ENCODE data around the gene GLRX5.

GLRX5 gene

DNA sequence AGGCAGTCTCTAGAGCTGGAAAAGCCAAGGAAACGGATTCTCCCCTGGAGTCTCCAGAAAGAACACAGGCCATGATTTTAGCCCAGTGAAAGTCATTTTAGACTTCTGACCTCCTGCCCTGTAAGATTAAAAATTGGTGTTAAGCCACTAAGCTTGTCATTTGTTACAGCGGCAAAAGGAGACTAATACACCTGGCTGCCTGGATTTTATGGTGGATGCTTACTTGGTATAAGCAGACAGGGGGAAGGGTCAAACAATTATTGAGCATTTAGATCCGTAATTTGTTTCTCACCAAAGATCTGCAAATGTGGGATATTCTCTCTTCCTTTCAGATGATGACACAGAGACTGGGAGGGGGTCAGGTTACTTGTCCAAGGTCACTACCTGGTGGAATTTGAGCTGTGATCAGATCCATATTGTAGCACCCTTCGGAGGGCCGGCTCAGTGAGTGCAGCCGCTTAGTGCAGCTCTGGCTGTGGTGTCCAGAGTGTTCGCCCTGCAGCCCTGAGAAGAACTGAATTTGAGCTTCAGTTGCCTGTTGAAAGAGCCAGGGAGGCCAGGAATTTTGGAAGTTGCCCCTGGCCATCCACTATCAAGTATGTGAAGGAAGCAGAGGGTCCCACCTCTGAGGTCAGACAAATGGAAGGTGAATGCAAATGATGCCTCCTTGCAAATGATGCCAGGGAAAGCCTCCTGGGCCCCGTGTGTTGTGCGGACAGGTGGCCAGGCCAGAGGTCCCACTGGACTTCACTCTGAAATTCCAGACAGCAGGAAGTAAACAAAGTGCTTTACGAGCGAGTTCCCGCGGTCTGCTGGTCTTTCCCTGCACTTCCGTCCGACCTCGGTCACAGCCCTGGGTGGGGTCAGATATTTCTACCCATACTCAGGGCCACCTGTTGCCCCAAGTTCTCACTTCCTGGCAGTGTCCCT lies 15.1 kb downstream of the GLRX5 start:
- Histone ChIP-seq H3K4me2 (no peak overlapping the region), H3K27ac (no peak overlapping the region)

DNA sequence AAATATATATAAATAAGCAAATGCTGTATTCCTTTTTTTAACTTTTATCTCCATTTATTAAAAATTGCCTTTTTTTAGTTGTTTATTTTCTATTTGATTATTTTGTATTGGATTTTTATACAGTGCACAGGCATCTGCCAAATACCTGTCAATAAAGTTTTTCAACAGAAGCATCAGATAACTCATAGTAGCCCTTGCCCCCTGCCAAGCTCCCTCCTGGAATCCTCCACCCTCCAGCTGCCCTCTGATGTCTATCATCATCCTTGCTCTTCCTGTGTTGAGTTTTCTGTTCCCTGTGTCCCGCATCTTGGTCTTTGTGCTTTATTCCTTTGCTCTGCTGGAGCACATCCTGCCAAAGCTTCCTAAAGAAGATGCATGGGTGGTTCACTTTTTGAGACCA lies 16.6 kb downstream of the GLRX5 start:
- Histone ChIP-seq H3K27me3 (ENCODE audit: insufficient read depth, low read depth) (no peaks in the 10 kb centered on the region), H3K79me2 (ENCODE audit: insufficient read depth, low read depth) (no peaks in the 10 kb centered on the region), H3K27ac (no peak overlapping the region), H4K20me1 (ENCODE audit: insufficient read depth) (no peaks in the 10 kb centered on the region), H3K4me2 (no peak overlapping the region), H2AFZ (ENCODE audit: low read depth) (no peak overlapping the region), H3K36me3 (ENCODE audit: insufficient read depth) (no peaks in the 10 kb centered on the region), H3K4me3 (IDR thresholded peaks at IDR 0.05; ENCODE audit: insufficient read depth, low read depth, low read length) (no peak overlapping the region), H3K4me1 (ENCODE audit: low read depth, poor library complexity, severe bottlenecking) (no peaks in the 10 kb centered on the region), H3K9ac (no peak overlapping the region)
- TF ChIP-seq, protein P1, sequence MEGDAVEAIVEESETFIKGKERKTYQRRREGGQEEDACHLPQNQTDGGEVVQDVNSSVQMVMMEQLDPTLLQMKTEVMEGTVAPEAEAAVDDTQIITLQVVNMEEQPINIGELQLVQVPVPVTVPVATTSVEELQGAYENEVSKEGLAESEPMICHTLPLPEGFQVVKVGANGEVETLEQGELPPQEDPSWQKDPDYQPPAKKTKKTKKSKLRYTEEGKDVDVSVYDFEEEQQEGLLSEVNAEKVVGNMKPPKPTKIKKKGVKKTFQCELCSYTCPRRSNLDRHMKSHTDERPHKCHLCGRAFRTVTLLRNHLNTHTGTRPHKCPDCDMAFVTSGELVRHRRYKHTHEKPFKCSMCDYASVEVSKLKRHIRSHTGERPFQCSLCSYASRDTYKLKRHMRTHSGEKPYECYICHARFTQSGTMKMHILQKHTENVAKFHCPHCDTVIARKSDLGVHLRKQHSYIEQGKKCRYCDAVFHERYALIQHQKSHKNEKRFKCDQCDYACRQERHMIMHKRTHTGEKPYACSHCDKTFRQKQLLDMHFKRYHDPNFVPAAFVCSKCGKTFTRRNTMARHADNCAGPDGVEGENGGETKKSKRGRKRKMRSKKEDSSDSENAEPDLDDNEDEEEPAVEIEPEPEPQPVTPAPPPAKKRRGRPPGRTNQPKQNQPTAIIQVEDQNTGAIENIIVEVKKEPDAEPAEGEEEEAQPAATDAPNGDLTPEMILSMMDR (conservative IDR thresholded peaks at IDR 0.05; ENCODE audit: low read depth, low read length): no peak

More for the DNA sequence above, 15.1 kb downstream of the GLRX5 start:
- H3K4me1 ChIP-seq (ENCODE audit: low read depth, poor library complexity, severe bottlenecking): no peaks in the 10 kb centered on the region
- no peaks in the 10 kb centered on the region for H3K27me3 ChIP-seq (ENCODE audit: insufficient read depth, low read depth)
- H4K20me1 ChIP-seq (ENCODE audit: insufficient read depth): no peaks in the 10 kb centered on the region
- no peak overlapping the region for H3K4me3 ChIP-seq (IDR thresholded peaks at IDR 0.05; ENCODE audit: insufficient read depth, low read depth, low read length)
- H2AFZ ChIP-seq (ENCODE audit: low read depth): no peak overlapping the region
- TF ChIP-seq, protein P1 (conservative IDR thresholded peaks at IDR 0.05; ENCODE audit: low read depth, low read length): no peak
- no peak overlapping the region for H3K9ac ChIP-seq
- no peaks in the 10 kb centered on the region for H3K36me3 ChIP-seq (ENCODE audit: insufficient read depth)
- H3K79me2 ChIP-seq (ENCODE audit: insufficient read depth, low read depth): no peaks in the 10 kb centered on the region

DNA sequence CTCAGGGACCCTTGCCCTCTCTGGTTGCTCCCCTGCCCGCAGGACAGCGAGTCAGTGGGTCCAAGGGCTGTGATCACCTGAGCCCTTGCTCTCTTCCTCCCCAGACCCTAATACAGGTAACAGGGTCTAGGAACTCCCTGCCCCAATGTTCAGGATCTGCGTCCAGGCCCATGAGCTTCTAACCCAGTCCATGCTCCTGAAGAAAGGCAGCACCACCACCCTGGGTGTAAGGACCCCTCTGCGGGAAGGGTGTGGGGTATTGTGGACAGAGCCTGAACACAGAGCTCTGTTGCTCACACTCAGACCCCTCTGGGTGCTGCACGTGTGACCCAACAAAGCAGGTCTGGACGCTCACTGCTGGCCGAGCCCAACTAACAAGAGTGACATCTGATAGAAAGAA lies 18.3 kb downstream of the GLRX5 start:
- Histone ChIP-seq H3K36me3 (ENCODE audit: insufficient read depth) (no peaks in the 10 kb centered on the region), H3K9ac (no peak overlapping the region), H3K27ac (no peak overlapping the region), H3K27me3 (ENCODE audit: insufficient read depth, low read depth) (no peaks in the 10 kb centered on the region), H3K4me3 (IDR thresholded peaks at IDR 0.05; ENCODE audit: insufficient read depth, low read depth, low read length) (no peak overlapping the region), H4K20me1 (ENCODE audit: insufficient read depth) (no peaks in the 10 kb centered on the region), H2AFZ (ENCODE audit: low read depth) (no peak overlapping the region), H3K4me2 (no peak overlapping the region), H3K79me2 (ENCODE audit: insufficient read depth, low read depth) (no peaks in the 10 kb centered on the region), H3K4me1 (ENCODE audit: low read depth, poor library complexity, severe bottlenecking) (no peaks in the 10 kb centered on the region)
- TF ChIP-seq, protein P1 (conservative IDR thresholded peaks at IDR 0.05; ENCODE audit: low read depth, low read length): no peak

GRCh38 chr14:95555053-95555452 lies 20.2 kb downstream of the GLRX5 start:
- Histone ChIP-seq H3K4me1 (ENCODE audit: low read depth, poor library complexity, severe bottlenecking) (no peaks in the 10 kb centered on the region), H3K4me3 (IDR thresholded peaks at IDR 0.05; ENCODE audit: insufficient read depth, low read depth, low read length) (no peak overlapping the region), H3K4me2 (no peak overlapping the region), H3K79me2 (ENCODE audit: insufficient read depth, low read depth) (no peaks in the 10 kb centered on the region), H3K9ac (no peak overlapping the region), H2AFZ (ENCODE audit: low read depth) (no peak overlapping the region), H3K27me3 (ENCODE audit: insufficient read depth, low read depth) (no peaks in the 10 kb centered on the region), H4K20me1 (ENCODE audit: insufficient read depth) (no peaks in the 10 kb centered on the region), H3K27ac (no peak overlapping the region), H3K36me3 (ENCODE audit: insufficient read depth) (no peaks in the 10 kb centered on the region)
- TF ChIP-seq, protein P1 (conservative IDR thresholded peaks at IDR 0.05; ENCODE audit: low read depth, low read length): no peak
